D721Med (cell line): ENCODE measurements around the gene IDH3A.

Experiments
- DNase-seq: peaks from one replicate; pipeline ENCODE4 v3.0.0; 2011; ENCODE audit warnings: low spot score; ENCODE audit not compliant: insufficient read length
- FAIRE-seq: peaks from 2 replicates; lab custom pipeline; 2011; peaks lifted over from hg19 to GRCh38; lab: Jason Lieb, UNC
- TF ChIP-seq, protein P1 (sequence below): IDR thresholded peaks from 2 replicates; pipeline ENCODE4 v1.5.1; 2012; ENCODE audit warnings: mild to moderate bottlenecking, control low read depth; ENCODE audit not compliant: insufficient read depth; ENCODE audit errors: missing control alignments

The IDH3A gene

DNA sequence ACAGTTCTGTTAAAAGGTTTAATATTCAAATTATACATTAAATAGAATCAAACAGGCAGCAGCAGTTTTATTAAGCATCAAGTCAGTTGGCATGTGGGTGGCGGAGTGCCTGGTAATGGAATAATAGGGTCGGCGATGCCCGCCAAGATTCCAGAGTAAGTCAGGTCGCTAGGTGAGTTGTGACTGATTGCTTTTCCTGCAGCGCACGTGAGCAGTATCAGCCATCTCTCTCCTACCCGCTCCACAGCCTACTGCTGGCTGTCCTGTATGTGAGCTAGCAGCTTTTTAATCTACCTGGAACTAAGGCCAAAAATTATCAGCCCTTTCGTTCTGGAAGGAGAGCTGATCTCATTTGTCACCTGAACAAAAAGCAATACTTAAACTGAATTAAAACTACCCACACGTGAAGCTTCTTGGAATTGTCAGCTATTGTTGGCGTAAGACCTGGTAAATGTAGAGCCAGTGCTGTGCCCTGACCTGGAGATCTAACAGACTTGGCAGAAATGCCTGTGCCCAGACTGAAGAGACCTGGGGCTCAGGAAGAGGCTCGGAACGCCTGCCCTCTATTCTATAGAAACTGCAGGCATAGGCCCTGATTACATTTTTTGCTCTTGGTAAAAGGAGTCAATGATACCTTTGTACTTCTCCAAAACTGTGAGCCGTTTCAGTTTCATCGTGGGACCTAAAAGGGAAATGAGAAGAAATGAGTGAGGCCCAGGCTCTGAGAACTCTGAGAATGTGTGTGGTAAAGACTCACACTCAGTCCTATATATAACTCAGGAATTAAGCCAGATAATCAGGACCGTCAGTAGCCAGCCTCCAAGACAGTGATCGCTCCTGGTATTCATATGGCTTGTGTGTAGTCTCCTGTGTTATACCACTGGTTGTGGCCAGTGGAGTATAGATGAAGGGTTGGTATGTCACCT lies 21.9 kb downstream of the IDH3A start:
- TF ChIP-seq, protein P1, sequence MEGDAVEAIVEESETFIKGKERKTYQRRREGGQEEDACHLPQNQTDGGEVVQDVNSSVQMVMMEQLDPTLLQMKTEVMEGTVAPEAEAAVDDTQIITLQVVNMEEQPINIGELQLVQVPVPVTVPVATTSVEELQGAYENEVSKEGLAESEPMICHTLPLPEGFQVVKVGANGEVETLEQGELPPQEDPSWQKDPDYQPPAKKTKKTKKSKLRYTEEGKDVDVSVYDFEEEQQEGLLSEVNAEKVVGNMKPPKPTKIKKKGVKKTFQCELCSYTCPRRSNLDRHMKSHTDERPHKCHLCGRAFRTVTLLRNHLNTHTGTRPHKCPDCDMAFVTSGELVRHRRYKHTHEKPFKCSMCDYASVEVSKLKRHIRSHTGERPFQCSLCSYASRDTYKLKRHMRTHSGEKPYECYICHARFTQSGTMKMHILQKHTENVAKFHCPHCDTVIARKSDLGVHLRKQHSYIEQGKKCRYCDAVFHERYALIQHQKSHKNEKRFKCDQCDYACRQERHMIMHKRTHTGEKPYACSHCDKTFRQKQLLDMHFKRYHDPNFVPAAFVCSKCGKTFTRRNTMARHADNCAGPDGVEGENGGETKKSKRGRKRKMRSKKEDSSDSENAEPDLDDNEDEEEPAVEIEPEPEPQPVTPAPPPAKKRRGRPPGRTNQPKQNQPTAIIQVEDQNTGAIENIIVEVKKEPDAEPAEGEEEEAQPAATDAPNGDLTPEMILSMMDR, result no peak
- FAIRE-seq (no peak), DNase-seq (no peak)

DNA sequence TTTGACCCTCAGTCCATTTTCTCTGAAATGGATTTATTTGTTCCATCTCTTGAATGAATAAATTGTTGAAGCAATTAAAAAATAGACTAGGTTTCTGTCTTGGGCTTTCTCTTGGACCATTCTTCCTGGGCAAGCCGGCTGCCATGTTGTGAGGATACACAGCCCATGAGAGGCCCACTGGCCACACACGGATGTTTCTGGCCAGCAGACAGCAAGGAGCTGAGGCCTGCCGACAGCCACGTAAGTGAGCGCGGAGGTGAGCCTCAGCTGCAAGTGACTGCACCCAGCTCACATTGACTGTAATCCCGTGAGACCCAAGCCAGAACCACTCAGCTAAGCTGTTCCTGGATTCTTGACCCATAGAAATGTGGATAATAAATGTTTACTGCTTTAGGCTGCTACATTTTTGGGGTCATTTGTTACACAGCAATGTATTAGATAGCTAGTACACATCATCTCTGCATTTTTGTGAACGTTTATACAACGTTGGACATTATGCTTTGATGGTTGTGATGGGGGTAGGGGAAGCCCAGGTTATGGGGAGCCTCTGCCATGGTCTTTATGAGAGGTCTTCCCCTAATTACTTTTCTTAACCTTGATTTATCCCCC lies 22.8 kb downstream of the IDH3A start:
- no peak for FAIRE-seq
- TF ChIP-seq, protein P1, result no peak
- DNase-seq, result no peak

DNA sequence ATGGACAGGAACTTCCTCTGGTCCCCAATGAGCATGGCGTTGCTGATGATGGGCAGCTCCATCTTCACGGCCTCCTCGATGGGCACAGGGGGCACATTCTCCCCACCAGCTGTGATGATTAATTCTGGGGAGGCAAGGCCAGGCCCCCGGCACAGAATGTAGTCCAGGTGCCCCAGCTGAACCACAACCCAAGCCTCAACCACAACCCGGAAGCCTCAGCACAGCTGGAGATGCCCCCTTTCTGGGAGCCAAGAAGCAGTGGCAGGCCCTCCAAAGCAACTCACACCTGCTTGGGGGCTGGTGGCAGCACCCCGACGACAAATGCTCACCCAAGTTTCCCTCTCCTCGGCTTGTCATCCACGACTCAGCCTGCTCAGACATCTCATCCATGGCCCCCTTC lies 25.2 kb downstream of the IDH3A start:
- FAIRE-seq, result no peak
- TF ChIP-seq, protein P1, result no peak
- no peak for DNase-seq

DNA sequence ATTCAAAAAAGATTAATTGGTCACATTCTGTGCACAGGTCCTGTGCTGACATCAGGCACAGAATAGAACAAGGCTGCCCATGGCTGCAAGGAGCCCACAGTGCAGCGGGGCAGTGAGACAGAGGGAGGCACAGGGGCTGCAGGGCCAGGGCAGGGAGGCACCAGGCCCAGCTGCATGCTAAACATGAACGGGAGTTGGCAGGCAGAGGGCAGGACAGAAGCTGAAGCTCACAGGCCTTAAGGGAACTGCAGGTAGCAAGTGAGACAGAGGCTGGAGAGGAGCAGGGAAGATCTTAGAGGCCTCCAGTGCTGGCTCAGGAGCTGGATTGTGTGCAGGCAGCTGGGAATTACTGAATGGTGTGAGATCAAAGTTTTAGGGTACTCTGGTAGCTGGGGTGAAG lies 26.2 kb downstream of the IDH3A start:
- FAIRE-seq (no peak), DNase-seq (no peak)
- TF ChIP-seq, protein P1, result no peak

DNA sequence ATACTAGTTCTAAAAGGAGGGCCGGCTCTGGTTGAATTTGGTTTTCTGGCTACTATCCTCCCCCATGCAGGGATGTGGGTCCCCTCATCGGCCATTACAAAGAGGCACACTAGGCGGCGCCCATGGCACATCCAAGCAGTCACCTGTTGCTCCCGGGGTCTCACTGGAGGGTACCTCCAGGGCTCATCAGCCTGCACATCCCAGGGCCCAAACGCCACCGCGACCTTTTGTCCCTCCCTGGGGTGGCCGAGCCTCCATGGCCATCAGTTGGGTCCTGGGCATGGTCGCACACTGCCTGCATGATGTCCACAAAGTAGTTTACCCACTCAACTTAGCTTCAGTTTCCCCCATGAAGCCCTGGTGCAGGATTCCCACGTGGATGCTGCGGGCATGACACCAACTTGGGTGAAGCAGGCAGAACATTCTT lies 28.3 kb downstream of the IDH3A start:
- DNase-seq (no peak), FAIRE-seq (no peak)
- TF ChIP-seq, protein P1, result peak; percentile 56

DNA sequence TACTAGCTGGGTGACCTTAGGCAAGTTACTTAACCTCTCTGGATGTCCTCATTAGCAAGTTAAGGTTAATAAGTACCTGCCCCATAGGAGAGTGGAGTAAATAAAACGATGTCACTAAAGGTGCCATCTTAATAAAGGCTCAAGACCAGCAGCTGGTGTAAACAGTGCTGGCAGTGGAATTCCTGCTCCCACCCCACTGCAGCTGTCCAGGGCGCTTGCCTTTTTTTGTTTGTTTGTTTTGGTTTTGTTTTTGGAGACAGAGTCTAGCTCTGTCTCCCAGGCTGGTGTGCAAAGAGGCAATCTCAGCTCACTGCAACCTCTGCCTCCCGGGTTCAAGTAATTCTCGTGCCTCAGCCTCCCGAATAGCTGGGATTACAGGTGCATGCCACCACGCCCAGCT lies 28.9 kb downstream of the IDH3A start:
- TF ChIP-seq, protein P1, result no peak
- no peak for FAIRE-seq
- no peak for DNase-seq
